Mononuclear cell (primary cell): ENCODE measurements around the gene TMEM9B. TPM values are rescaled to one million over a fixed set of nuclear protein-coding genes. Genes with fewer than 3 reads are reported as not detected.
"Not testable (repeated sequence)": the region's sequence is repeated elsewhere in the genome, so short reads cannot be mapped to it uniquely, and the experiment has no call there.

ENCODE experiments used
- H3K27me3 ChIP-seq: 2 replicates; pipeline ENCODE4 v1.6.0; 2011; ENCODE audit warnings: low read length, control low read depth; ENCODE audit not compliant: insufficient read depth
- H3K4me1 ChIP-seq: 2 replicates; pipeline ENCODE4 v1.5.1; 2011; ENCODE audit warnings: mild to moderate bottlenecking, low read length, control low read depth; ENCODE audit not compliant: insufficient read depth
- H3K4me3 ChIP-seq: 2 replicates; pipeline ENCODE4 v1.5.1; 2011; ENCODE audit warnings: mild to moderate bottlenecking, low read length, moderate library complexity
- H3K9me3 ChIP-seq: 2 replicates; pipeline ENCODE4 v1.5.1; 2011; ENCODE audit warnings: low read depth, mild to moderate bottlenecking, control low read depth, low read length
- total RNA-seq: library from RNA; depleted of rRNA; stranded (reverse); fragments of >200 nt; gene quantifications from one replicate; pipeline ENCODE4 v1.2.3, GENCODE V29; 2012

Gene TMEM9B
- total RNA-seq, 1 donor: 40.9 TPM

DNA sequence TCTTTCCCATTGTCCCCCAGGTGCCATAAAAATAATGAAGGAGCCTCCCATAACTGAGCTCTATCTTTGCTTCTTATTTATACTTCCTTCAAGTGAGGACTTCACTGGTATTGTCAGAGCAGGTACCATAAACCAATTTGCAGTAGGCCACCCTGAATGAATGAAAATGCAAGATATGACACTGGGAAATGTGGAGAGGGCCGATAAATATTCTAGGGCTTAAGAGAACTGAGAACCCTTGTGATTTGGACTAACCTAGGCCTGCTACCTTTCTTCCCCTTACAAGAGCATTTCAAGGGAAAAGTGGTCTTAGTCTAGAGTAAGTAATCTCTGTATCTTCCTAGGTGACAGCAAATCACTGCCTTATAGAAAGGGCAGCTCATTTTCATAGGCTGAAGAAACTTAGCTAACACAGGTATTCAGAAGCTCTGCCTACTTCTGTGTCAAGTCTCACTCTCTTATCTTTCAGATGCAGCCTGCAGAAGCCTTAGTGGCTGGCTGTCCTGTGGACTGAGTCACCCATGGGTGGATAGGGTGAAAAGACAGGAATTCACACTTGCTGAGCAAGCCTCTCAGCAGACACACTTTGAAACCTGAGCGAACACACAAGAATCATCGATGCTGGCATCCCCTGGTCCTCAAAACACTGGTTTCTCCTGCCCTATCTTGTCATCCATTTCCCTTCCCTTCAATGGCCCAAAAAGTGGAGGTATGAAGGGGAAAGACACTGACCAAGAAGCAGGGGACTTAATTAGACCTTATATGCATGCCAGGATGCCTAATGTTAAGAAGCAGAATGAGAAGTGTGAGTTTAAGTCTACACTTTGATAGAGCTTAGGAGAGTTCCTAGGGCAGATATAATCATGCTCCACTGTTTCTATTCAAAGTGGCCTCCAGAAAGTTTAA lies 24.3 kb upstream of the TMEM9B start:
- no peaks in the 10 kb centered on the region for H3K9me3 ChIP-seq
- peaks cover 8% of the 10 kb centered on the region for H3K4me1 ChIP-seq

DNA sequence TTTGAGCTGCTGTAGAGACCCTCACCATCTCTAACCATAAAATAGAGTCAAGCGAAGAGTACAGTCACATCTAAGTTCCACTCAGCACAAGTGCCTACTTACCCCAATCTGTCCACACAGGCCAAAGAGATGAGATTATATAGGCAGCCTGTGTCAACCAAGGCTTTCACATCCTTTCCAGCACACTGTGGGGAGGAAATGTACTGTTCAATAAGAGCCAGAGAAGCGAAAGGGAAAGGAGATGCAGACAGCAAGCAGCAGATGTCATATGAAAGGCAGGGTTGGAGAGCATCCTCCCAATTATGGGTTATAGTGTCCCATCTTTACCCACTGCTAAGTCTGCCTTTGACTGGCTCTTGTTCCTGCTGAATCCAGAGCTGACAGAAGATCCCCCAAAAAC lies 23.2 kb upstream of the TMEM9B start:
- no peaks in the 10 kb centered on the region for H3K9me3 ChIP-seq
- H3K4me3 ChIP-seq: no peak overlapping the region
- H3K27me3 ChIP-seq: no peaks in the 10 kb centered on the region
- H3K4me1 ChIP-seq: peaks cover 8% of the 10 kb centered on the region

More for the DNA sequence above, 24.3 kb upstream of the TMEM9B start:
- Histone ChIP-seq H3K4me3 (no peak overlapping the region), H3K27me3 (no peaks in the 10 kb centered on the region)

DNA sequence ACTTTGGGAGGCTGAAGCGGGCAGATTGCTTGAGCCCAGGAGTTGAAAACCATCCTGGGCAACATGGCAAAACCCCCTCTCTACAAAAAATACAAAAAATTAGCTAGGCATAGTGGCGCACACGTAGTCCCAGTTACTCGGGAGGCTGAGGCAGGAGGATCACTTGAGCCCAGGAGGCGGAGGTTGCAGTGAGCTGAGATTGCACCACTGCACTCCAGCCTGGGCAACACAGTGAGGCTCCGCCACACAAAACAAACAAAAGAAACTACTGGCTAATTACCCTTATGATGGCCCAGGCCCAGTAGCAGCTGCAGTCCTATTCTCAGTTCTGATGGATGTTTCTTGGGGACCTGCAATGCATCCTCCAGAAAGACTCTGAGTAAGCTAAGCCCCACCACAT lies 22.5 kb upstream of the TMEM9B start:
- H3K4me3 ChIP-seq, H3K27me3 ChIP-seq, H3K4me1 ChIP-seq, H3K9me3 ChIP-seq: not testable (repeated sequence)

DNA sequence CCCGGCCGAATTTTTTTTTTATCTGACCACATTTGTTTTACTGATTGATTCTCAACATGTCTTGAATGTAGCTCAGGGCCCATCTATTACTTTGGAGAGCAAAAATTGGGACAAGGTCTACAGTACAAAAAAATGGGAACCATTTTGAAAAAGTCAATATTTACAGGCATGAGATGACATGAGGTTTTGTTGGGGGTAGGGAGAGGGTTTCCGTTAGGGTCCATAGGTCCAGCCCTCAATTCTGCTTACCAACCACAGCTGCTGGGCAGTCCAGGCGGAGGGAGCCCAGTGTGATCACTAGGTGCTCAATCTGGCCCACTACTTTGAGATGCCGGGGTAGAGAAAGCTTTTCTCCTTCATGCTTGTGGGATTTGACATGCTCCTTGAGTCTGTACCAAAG lies 21.2 kb upstream of the TMEM9B start:
- H3K4me1 ChIP-seq: peaks cover 8% of the 10 kb centered on the region
- H3K4me3 ChIP-seq: no peak overlapping the region

DNA sequence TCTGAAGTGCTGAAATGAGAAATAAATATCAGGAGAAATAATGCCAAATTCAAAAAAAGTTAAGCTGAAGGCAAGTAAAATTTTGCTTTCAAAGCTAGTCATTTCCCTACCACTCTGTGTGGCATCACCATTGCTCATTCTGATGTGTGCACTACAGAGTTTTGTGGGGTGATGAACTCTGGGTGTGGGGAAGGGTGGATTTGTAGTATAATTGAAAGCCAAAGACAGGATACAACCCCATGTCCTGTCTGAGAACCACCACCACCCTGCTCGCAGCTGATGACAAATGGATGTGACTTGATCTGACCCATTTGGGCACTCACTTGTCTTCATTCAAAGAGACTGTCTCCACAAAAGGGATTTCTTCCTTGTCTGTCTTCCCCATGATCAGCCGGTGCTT lies 19.3 kb upstream of the TMEM9B start:
- Histone ChIP-seq H3K4me1 (no peaks in the 10 kb centered on the region), H3K27me3 (no peaks in the 10 kb centered on the region), H3K4me3 (no peak overlapping the region), H3K9me3 (no peaks in the 10 kb centered on the region)

More for the DNA sequence above, 21.2 kb upstream of the TMEM9B start:
- Histone ChIP-seq H3K9me3 (no peaks in the 10 kb centered on the region), H3K27me3 (no peaks in the 10 kb centered on the region)

DNA sequence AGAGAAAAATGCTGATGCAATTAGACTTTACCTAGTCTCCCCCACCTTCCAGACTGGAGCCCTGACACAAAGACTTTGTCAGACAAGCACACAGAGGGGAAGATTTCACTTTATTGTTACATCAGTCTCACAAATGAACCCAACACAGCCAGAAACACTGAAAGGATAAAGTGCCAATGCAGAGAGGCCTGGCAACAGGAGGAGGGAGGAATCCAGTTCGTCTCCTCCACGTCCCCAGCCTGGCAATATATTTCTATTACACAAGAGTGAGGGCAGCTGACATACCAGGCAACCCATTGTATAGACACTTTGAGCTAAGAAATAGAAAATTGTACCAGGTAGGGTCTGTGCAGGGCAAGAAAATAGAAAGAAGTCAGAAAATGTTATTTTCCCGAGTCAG lies 16.2 kb upstream of the TMEM9B start:
- Histone ChIP-seq H3K27me3 (no peaks in the 10 kb centered on the region), H3K4me3 (no peak overlapping the region), H3K9me3 (no peaks in the 10 kb centered on the region), H3K4me1 (no peaks in the 10 kb centered on the region)

DNA sequence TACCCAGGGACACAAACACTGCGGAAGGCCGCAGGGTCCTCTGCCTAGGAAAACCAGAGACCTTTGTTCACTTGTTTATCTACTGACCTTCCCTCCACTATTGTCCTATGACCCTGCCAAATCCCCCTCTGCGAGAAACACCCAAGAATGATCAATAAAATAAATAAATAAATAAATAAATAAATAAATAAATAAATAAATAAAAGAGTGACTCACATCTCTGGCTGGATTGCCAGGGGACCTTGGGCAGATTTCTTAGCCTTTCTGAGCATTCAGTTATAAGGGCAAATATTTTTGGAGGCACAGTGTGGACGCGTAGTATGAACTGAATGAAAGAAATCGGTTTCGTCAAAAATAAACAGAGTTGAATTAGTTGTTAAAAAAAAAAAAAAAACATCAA lies 15.1 kb upstream of the TMEM9B start:
- H3K9me3 ChIP-seq, H3K4me1 ChIP-seq, H3K4me3 ChIP-seq, H3K27me3 ChIP-seq: not testable (repeated sequence)

DNA sequence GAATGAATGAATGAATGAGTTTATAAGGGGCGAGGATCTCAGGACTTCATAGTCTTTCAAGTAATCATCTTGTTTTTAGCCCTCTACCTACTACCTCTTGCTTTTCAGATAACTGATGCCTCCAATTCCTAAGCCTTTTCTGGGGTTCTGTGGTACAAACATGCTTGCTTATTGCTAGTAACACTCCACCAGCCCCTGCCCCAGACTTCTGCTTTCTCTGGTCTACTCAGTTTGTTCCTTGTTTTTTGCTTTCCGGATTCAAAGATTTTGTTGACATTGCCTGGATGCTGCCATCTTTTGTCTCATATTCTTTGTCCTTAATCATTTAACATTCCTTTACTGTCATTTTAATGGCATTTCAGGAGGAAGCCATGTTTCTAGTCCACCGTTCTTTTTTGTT lies 8.9 kb upstream of the TMEM9B start:
- no peaks in the 10 kb centered on the region for H3K9me3 ChIP-seq
- no peak overlapping the region for H3K4me3 ChIP-seq
- H3K27me3 ChIP-seq: no peaks in the 10 kb centered on the region
- no peaks in the 10 kb centered on the region for H3K4me1 ChIP-seq

DNA sequence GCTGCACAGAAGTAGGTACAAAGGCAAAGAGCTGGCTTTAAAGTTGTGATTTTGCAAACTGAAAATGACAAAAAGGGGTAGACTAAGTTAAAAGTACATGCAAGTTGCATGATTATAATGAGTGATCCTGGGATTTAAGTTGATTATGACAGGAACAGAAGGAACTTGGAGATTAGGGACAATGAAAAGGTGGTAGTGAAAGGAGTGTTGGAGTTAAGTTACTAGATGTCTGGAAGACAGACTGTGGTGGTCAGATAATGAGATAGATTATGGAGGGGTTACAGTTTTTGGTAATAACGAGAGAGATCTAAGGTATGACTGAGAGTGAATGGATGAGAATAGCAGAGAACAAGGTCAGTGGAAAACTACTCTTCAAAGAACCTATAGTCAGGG lies 7.7 kb upstream of the TMEM9B start:
- H3K4me3 ChIP-seq: no peak overlapping the region
- no peaks in the 10 kb centered on the region for H3K27me3 ChIP-seq
- H3K4me1 ChIP-seq: no peaks in the 10 kb centered on the region
- no peaks in the 10 kb centered on the region for H3K9me3 ChIP-seq

DNA sequence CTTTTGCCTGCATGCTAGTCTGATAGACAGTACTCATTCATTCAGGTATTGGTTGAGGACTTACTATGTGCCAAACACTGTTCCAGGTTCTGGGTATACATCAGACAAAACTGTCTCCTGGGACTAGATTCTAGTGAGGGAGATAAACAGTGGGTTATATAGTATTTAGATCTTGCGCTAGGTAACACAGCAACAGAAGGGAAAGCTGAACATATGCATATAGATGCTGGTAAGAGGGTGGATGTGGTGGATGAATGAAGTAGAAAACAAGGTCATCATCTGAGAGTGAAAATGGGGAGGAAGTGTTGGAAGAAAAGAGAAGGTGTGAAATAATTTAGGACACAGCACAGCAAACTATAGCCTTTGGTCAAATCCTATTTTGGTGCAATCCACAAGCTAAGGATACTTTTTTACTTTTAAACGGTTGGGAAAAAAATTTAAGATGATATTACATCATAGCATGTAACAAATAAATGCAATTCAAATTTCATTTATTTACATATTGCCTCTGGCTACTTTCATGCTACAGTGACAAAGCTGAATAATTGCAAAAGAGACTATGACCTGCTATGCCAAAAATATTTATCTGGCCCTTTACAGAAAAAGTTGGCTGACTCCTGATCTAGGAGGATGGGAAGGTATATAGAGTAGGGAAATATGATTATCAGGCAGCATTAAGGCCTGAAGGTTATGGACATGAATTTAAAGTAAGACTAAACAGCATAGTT lies 7.1 kb upstream of the TMEM9B start:
- H3K9me3 ChIP-seq: no peaks in the 10 kb centered on the region
- H3K4me1 ChIP-seq: no peaks in the 10 kb centered on the region
- H3K4me3 ChIP-seq: no peak overlapping the region
- no peaks in the 10 kb centered on the region for H3K27me3 ChIP-seq

DNA sequence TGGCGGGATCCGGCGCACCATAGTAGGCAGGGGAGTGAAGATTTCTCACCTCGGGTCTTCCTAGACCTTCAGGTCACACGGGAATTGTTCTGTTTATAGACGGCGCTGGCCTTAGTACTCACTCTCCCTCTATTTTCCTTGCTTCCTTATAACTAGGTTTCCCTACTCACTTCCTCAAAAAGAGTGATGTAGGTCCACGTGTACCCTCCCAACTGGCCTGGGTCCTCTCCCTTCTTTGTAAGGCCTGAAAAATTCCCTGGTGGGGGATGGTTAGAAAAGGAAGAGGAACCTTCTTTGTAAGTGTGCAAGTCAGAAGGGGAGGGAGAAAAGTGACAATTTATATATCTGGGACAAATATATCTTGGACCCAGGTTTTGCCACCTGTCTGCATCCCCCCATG lies 2.9 kb upstream of the TMEM9B start:
- H3K4me3 ChIP-seq: no peak overlapping the region
- H3K27me3 ChIP-seq: no peaks in the 10 kb centered on the region
- H3K9me3 ChIP-seq: no peaks in the 10 kb centered on the region
- H3K4me1 ChIP-seq: peaks cover 24% of the 10 kb centered on the region

DNA sequence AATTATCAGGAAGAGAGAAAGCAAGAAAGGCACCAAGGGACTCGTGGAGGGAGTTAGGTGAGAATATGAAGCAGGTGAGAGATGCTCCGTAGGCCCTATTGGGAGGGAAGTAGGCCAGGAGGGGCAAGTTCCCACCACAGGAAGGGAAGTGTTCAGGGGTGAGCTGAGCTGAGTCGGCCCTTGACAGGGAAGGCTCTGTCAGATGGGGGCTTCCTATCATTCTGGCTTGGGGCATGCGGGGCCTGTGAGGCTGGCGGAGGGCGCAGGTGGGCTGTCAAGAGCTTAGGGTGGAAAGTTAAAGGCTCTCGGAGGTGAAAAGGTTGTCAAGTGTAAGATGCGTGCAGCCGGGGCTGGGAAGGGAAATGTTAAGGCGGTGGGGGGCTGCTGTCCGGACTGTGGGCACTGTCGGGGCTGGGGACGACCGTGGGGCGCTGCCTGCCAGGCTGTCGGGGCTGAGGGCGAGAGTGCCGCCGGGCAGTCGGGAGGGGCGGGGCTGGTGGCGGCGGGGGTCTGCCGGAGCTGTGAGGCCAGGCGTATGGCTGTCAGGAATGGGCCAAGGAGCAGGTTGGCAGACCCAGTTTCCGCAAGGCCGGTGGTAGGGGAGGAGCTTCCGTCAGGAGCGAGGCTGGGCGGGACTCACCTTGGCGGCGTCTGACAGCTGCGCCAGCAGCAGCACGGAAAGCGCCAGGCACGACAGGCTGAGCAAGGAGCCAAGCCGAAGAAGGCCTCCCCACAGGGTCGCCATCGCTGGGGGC lies 496 bp downstream of the TMEM9B start:
- no peaks in the 10 kb centered on the region for H3K9me3 ChIP-seq
- H3K27me3 ChIP-seq: no peaks in the 10 kb centered on the region
- peaks cover 33% of the 10 kb centered on the region for H3K4me1 ChIP-seq
- H3K4me3 ChIP-seq: peak overlapping the region; percentile 88

DNA sequence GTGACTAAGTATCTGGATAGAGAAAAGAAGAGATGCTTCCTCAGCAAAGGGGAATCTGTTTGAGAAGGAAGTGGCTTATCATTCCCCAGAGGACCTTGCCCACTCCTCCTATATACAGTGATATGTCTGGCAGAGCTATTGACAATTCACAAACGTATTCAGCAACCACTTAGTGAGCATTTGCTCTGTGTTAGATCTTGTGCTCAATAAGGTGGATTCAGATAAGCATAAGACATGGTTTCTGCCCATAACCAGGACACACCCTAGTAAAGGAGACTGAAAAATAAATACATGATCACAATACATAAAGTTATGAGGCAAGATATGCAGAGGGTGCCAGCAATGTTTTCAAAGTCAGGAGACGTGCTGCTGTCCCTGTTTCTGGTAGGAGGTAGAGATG lies 1.4 kb downstream of the TMEM9B start:
- H3K4me1 ChIP-seq: peaks cover 33% of the 10 kb centered on the region
- H3K9me3 ChIP-seq: no peaks in the 10 kb centered on the region
- H3K27me3 ChIP-seq: no peaks in the 10 kb centered on the region
- H3K4me3 ChIP-seq: no peak overlapping the region

DNA sequence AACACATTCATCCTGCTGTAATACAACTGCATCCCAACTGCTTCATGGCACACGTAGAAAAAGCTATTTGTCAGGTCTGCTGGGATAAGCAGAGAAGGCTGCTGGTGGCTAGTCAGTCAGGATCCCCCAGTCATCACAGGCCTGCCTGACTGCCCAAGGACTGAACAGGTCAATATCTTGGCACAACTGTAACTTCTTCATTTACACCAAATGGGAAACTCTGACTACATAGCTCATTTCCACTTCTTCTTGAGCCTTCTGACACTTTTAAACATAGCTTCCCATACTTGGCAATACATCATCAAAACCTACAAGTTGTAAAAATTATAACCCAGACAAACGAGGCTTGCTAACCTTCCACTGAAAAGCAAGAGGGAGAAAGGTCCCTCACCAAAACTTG lies 2.8 kb downstream of the TMEM9B start:
- Histone ChIP-seq H3K4me1 (peaks cover 33% of the 10 kb centered on the region), H3K4me3 (no peak overlapping the region), H3K9me3 (no peaks in the 10 kb centered on the region), H3K27me3 (no peaks in the 10 kb centered on the region)

DNA sequence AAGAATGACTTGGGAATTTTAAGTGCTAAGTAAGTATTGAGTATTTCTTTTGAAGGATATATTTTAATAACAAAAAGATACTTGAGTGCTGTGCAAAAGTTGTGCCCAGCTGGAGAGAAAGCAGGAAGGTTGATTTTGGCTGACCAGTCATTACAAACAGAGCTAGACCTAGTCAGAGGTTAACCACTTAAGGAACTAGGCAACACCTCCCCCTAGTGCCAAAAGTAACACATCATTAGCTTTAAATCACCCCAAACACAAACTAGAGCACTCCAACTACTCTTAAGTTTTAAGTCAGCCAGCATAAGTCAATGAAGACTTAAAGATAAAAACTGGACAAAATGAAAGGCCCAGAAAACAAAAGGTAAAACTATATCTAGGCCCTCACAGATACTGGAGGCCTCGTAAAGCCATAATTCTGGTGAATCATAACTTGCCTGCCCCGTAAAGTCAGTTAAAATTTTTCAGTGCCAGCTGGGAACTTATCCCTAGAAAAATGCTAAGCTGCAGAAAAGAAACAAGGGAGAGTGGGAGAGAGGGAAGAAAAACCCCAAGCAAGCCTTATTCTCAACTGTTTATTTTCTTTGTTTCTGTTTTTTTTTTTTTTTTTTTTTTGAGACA lies 4.6 kb downstream of the TMEM9B start:
- H3K9me3 ChIP-seq: no peaks in the 10 kb centered on the region
- no peaks in the 10 kb centered on the region for H3K27me3 ChIP-seq
- H3K4me1 ChIP-seq: peaks cover 25% of the 10 kb centered on the region
- no peak overlapping the region for H3K4me3 ChIP-seq
